ENCODE measurements around the gene SRSF1. TPM values are rescaled to one million over a fixed set of nuclear protein-coding genes. Genes with fewer than 3 reads are reported as not detected.

The SRSF1 gene
- total and polyA plus RNA-seq, 2 donors (not counting 1 experiment from before 2014, with no cell fraction given): 191 to 307 TPM

DNA sequence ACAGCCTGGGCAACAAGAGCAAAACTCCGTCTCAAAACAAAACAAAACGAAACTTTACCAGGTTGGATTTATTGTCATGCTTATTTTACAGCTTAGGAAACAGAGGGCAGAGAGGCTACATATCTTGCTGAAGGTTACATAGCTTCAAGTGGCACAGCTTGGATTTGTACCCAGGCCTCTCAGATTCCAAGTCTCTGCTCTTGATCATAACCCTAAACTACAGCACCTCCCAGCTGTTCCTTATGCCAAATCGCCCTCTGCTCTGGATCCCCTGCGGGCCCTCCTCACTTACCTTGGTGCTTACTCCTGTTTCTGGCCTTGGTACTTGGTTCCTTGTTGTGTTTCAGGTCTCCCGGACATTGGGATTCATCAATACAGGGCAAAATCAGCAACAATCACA, 40.2 kb downstream of the SRSF1 start:
- Histone ChIP-seq H3K9ac (ENCODE audit: insufficient read depth, low read length) (no peak overlapping the region), H3K27ac (ENCODE audit: insufficient read depth, low read length) (no peak overlapping the region), H3K9me3 (ENCODE audit: control insufficient read depth, insufficient read depth, low read depth, low read length) (no peaks in the 10 kb centered on the region), H3K4me2 (ENCODE audit: extremely low read depth, insufficient read depth, low read length) (no peak overlapping the region), H2AFZ (ENCODE audit: low read length) (no peak overlapping the region), H3K27me3 (ENCODE audit: control insufficient read depth, insufficient read depth, low read length) (no peaks in the 10 kb centered on the region), H3K4me1 (ENCODE audit: control insufficient read depth, extremely low read depth, insufficient read depth, low read length) (no peaks in the 10 kb centered on the region), H3K36me3 (ENCODE audit: control insufficient read depth, insufficient read depth, low read length) (no peaks in the 10 kb centered on the region), H3K79me2 (ENCODE audit: control insufficient read depth, insufficient read depth, low read length) (no peaks in the 10 kb centered on the region), H3K4me3 (replicated peaks in 1 of 4; ENCODE audit: control extremely low read depth in 1 of 4, insufficient read depth in 1 of 4, low read depth in 3 of 4, low read length in 4 of 4) (no peak overlapping the region), H4K20me1 (ENCODE audit: control insufficient read depth, extremely low read depth, insufficient read depth, low read length) (no peaks in the 10 kb centered on the region)
- no peak for DNase-seq (ENCODE audit: low read depth in 2 of 2)
- no peak for TF ChIP-seq EZH2 (IDR thresholded peaks at IDR 0.05; ENCODE audit: low read length, missing control alignments)
- TF ChIP-seq, protein P1, sequence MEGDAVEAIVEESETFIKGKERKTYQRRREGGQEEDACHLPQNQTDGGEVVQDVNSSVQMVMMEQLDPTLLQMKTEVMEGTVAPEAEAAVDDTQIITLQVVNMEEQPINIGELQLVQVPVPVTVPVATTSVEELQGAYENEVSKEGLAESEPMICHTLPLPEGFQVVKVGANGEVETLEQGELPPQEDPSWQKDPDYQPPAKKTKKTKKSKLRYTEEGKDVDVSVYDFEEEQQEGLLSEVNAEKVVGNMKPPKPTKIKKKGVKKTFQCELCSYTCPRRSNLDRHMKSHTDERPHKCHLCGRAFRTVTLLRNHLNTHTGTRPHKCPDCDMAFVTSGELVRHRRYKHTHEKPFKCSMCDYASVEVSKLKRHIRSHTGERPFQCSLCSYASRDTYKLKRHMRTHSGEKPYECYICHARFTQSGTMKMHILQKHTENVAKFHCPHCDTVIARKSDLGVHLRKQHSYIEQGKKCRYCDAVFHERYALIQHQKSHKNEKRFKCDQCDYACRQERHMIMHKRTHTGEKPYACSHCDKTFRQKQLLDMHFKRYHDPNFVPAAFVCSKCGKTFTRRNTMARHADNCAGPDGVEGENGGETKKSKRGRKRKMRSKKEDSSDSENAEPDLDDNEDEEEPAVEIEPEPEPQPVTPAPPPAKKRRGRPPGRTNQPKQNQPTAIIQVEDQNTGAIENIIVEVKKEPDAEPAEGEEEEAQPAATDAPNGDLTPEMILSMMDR (conservative IDR thresholded peaks at IDR 0.05 in 1 of 2, IDR thresholded peaks at IDR 0.05 in 1 of 2; ENCODE audit: low read depth in 1 of 2, low read length in 2 of 2): no peak

DNA sequence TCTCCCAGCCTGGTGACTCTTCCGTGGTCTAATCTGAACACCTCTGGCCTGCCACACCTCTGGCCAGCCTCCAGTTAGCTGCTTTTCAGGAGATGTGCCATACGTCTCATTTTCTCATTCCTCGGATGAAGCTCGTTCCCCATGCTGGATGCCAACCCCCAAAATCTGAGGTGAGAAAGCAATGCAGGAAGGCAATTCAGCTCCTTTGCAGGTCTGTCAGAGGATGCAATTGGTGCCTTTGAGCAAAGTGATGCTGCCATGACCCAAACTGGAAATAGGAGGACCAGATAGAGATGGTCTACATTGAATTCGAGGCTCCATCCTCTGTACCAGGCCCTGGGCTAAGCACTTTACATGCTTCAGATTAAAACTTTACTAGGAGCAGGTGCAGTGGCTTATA, 40.8 kb downstream of the SRSF1 start:
- Histone ChIP-seq H3K27me3 (ENCODE audit: control insufficient read depth, insufficient read depth, low read length) (no peaks in the 10 kb centered on the region), H3K4me2 (ENCODE audit: extremely low read depth, insufficient read depth, low read length) (no peak overlapping the region), H2AFZ (ENCODE audit: low read length) (no peak overlapping the region), H3K4me1 (ENCODE audit: control insufficient read depth, extremely low read depth, insufficient read depth, low read length) (no peaks in the 10 kb centered on the region), H3K4me3 (replicated peaks in 1 of 4; ENCODE audit: control extremely low read depth in 1 of 4, insufficient read depth in 1 of 4, low read depth in 3 of 4, low read length in 4 of 4) (no peak overlapping the region), H3K9me3 (ENCODE audit: control insufficient read depth, insufficient read depth, low read depth, low read length) (no peaks in the 10 kb centered on the region), H3K36me3 (ENCODE audit: control insufficient read depth, insufficient read depth, low read length) (no peaks in the 10 kb centered on the region), H3K79me2 (ENCODE audit: control insufficient read depth, insufficient read depth, low read length) (no peaks in the 10 kb centered on the region), H3K27ac (ENCODE audit: insufficient read depth, low read length) (no peak overlapping the region), H3K9ac (ENCODE audit: insufficient read depth, low read length) (no peak overlapping the region), H4K20me1 (ENCODE audit: control insufficient read depth, extremely low read depth, insufficient read depth, low read length) (no peaks in the 10 kb centered on the region)
- no peak for DNase-seq (ENCODE audit: low read depth in 2 of 2)
- no peak for TF ChIP-seq EZH2 (IDR thresholded peaks at IDR 0.05; ENCODE audit: low read length, missing control alignments)
- TF ChIP-seq, protein P1 (conservative IDR thresholded peaks at IDR 0.05 in 1 of 2, IDR thresholded peaks at IDR 0.05 in 1 of 2; ENCODE audit: low read depth in 1 of 2, low read length in 2 of 2): no peak

DNA sequence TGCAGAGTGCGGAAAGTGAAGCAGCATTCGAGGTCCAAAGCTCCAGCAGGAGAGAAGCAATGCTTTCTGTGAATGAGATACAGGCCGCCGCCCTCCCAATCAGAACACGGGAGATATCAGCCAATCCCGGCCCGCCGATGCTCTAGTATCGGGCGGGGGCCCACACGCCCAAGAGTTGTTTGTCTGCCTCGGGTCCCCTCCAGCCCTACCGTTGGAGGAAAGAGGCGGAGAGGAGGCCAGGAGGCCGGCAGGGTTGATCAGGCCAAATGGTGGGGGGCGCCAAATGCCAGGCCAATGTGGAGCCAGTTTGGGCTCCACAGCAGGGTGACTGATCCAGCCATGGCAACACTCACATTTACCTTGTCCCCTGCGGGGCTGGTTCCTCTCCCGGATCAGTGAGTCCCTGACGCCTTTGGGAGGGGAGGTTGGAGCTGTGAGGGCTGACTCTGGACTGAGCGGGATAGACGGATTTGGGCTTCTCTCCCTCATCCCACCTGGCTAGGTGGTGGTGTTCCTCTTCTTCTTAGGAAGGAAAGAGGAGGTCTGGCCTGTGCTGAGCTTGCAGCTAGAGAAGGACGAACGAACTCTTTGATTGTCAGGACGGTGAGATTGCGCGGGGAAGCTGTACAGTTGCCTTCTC, 41.4 kb downstream of the SRSF1 start:
- DNase-seq (ENCODE audit: low read depth in 2 of 2): no peak
- TF ChIP-seq EZH2 (IDR thresholded peaks at IDR 0.05; ENCODE audit: low read length, missing control alignments): no peak
- TF ChIP-seq, protein P1 (conservative IDR thresholded peaks at IDR 0.05 in 1 of 2, IDR thresholded peaks at IDR 0.05 in 1 of 2; ENCODE audit: low read depth in 1 of 2, low read length in 2 of 2): no peak
- no peak overlapping the region for H3K27ac ChIP-seq (ENCODE audit: insufficient read depth, low read length)
- H3K27me3 ChIP-seq (ENCODE audit: control insufficient read depth, insufficient read depth, low read length): no peaks in the 10 kb centered on the region
- no peaks in the 10 kb centered on the region for H3K79me2 ChIP-seq (ENCODE audit: control insufficient read depth, insufficient read depth, low read length)
- H3K9ac ChIP-seq (ENCODE audit: insufficient read depth, low read length): no peak overlapping the region
- no peaks in the 10 kb centered on the region for H3K4me1 ChIP-seq (ENCODE audit: control insufficient read depth, extremely low read depth, insufficient read depth, low read length)
- H3K4me2 ChIP-seq (ENCODE audit: extremely low read depth, insufficient read depth, low read length): no peak overlapping the region
- H3K36me3 ChIP-seq (ENCODE audit: control insufficient read depth, insufficient read depth, low read length): no peaks in the 10 kb centered on the region
- no peak overlapping the region for H3K4me3 ChIP-seq (replicated peaks in 1 of 4; ENCODE audit: control extremely low read depth in 1 of 4, insufficient read depth in 1 of 4, low read depth in 3 of 4, low read length in 4 of 4)
- no peaks in the 10 kb centered on the region for H3K9me3 ChIP-seq (ENCODE audit: control insufficient read depth, insufficient read depth, low read depth, low read length)
- H2AFZ ChIP-seq (ENCODE audit: low read length): no peak overlapping the region
- H4K20me1 ChIP-seq (ENCODE audit: control insufficient read depth, extremely low read depth, insufficient read depth, low read length): no peaks in the 10 kb centered on the region

Measured in fibroblast of lung (primary cell).